Subcutaneous adipose tissue (tissue), 4 donors: ENCODE data around the gene SPATS2. TPM values are rescaled to one million over a fixed set of nuclear protein-coding genes. Genes with fewer than 3 reads are reported as not detected.

Source experiments
- CTCF ChIP-seq: fragments of 450-650 bp; IDR thresholded peaks from one replicate; pipeline ENCODE4 v1.5.1; 2016; ENCODE audit warnings: low read depth, mild to moderate bottlenecking, control low read depth, antibody characterized with exemption, moderate library complexity
- total RNA-seq, 4 donors: library from RNA; depleted of rRNA; stranded (reverse); fragments of >200 nt; gene quantifications; one replicate each; pipeline ENCODE4 v1.1.0, GENCODE V29; 2016

Gene SPATS2
- total RNA-seq, 4 donors from 2014 or later = 10.1 to 19.5 (median 12.3) TPM

- TF ChIP-seq CTCF = no peak
Measured at GRCh38 chr12:49560695-49561094, 193.4 kb downstream of the SPATS2 start.

- TF ChIP-seq CTCF = no peak
Measured at GRCh38 chr12:49562233-49562632, 195.0 kb downstream of the SPATS2 start.

GRCh38 chr12:49562831-49563230 lies 195.6 kb downstream of the SPATS2 start:
- no peak for TF ChIP-seq CTCF

GRCh38 chr12:49563951-49564685 lies 196.9 kb downstream of the SPATS2 start:
- no peak for TF ChIP-seq CTCF

- TF ChIP-seq CTCF = no peak
Measured at GRCh38 chr12:49564686-49565405, 197.6 kb downstream of the SPATS2 start.

GRCh38 chr12:49565406-49566265 lies 198.4 kb downstream of the SPATS2 start:
- TF ChIP-seq CTCF = no peak

- TF ChIP-seq CTCF = no peak
Measured at GRCh38 chr12:49566361-49566760, 199.1 kb downstream of the SPATS2 start.
